GM18870 (cell line): Measurements from ENCODE around the gene HPS1.

Experiments used
- ATAC-seq: cut with Tn5 transposase; IDR thresholded peaks from one replicate; pipeline ENCODE4 v1.9.1; 2021; ENCODE audit warnings: moderate library complexity; ENCODE audit not compliant: unreplicated experiment

The HPS1 gene

GRCh38 chr10:98465866-98466265 is 19.1 kb upstream of the HPS1 start:
- ATAC-seq: no peak

GRCh38 chr10:98463976-98464754 is 17.4 kb upstream of the HPS1 start:
- ATAC-seq: no peak

- no peak for ATAC-seq
Measured at GRCh38 chr10:98463016-98463415, 16.3 kb upstream of the HPS1 start.

- no peak for ATAC-seq
Measured at GRCh38 chr10:98461500-98461842, 14.7 kb upstream of the HPS1 start.

- no peak for ATAC-seq
Measured at GRCh38 chr10:98460837-98461499, 14.2 kb upstream of the HPS1 start.

- no peak for ATAC-seq
Measured at GRCh38 chr10:98458809-98459784, 12.4 kb upstream of the HPS1 start.

- no peak for ATAC-seq
Measured at GRCh38 chr10:98457721-98458120, 11.0 kb upstream of the HPS1 start.

- ATAC-seq: no peak
Measured at GRCh38 chr10:98456686-98457482, 10.1 kb upstream of the HPS1 start.

GRCh38 chr10:98456043-98456570 is 9.4 kb upstream of the HPS1 start:
- no peak for ATAC-seq

GRCh38 chr10:98453729-98454128 is 7.0 kb upstream of the HPS1 start:
- no peak for ATAC-seq

GRCh38 chr10:98450618-98451017 is 3.9 kb upstream of the HPS1 start:
- ATAC-seq: no peak

- no peak for ATAC-seq
Measured at GRCh38 chr10:98449287-98449686, 2.6 kb upstream of the HPS1 start.

- ATAC-seq: peak; percentile 18
Measured at GRCh38 chr10:98446151-98446660, 529 bp downstream of the HPS1 start.

- no peak for ATAC-seq
Measured at GRCh38 chr10:98445200-98445812, 1.4 kb downstream of the HPS1 start.

- ATAC-seq: no peak
Measured at GRCh38 chr10:98444314-98445006, 2.3 kb downstream of the HPS1 start.

GRCh38 chr10:98438715-98439114 is 8.0 kb downstream of the HPS1 start:
- no peak for ATAC-seq

- no peak for ATAC-seq
Measured at GRCh38 chr10:98436704-98437103, 10.0 kb downstream of the HPS1 start.

GRCh38 chr10:98435178-98435577 is 11.6 kb downstream of the HPS1 start:
- no peak for ATAC-seq
